T-helper 2 cell treated with Interferon-gamma antibody and Interleukin-4, amounts not matched to agents 5 μg/mL and 100 μg/mL, for 36 hours (primary cell): ENCODE results near the gene ENHO.
"Not testable (repeated sequence)": the region's sequence is repeated elsewhere in the genome, so short reads cannot be mapped to it uniquely, and the experiment has no call there.

Source experiments
- DNase-seq: peaks from one replicate; pipeline ENCODE4 v3.0.0; 2021; ENCODE audit warnings: low spot score
- H3K27ac Mint-ChIP-seq: one replicate; pipeline ENCODE4 v1.8.0; 2021; ENCODE audit warnings: mild to moderate bottlenecking, mixed read lengths
- H3K27me3 Mint-ChIP-seq: one replicate; pipeline ENCODE4 v1.8.0; 2021; ENCODE audit warnings: low read depth, mixed read lengths
- H3K36me3 Mint-ChIP-seq: one replicate; pipeline ENCODE4 v1.8.0; 2021; ENCODE audit warnings: low read depth, mixed read lengths
- H3K4me1 Mint-ChIP-seq: one replicate; pipeline ENCODE4 v1.8.0; 2021; ENCODE audit warnings: low read depth, mixed read lengths
- H3K4me3 Mint-ChIP-seq: one replicate; pipeline ENCODE4 v1.8.0; 2022; ENCODE audit warnings: mild to moderate bottlenecking, moderate library complexity, mixed read lengths
- H3K9me3 Mint-ChIP-seq: one replicate; pipeline ENCODE4 v1.8.0; 2021; ENCODE audit warnings: mixed read lengths

The ENHO gene

DNA sequence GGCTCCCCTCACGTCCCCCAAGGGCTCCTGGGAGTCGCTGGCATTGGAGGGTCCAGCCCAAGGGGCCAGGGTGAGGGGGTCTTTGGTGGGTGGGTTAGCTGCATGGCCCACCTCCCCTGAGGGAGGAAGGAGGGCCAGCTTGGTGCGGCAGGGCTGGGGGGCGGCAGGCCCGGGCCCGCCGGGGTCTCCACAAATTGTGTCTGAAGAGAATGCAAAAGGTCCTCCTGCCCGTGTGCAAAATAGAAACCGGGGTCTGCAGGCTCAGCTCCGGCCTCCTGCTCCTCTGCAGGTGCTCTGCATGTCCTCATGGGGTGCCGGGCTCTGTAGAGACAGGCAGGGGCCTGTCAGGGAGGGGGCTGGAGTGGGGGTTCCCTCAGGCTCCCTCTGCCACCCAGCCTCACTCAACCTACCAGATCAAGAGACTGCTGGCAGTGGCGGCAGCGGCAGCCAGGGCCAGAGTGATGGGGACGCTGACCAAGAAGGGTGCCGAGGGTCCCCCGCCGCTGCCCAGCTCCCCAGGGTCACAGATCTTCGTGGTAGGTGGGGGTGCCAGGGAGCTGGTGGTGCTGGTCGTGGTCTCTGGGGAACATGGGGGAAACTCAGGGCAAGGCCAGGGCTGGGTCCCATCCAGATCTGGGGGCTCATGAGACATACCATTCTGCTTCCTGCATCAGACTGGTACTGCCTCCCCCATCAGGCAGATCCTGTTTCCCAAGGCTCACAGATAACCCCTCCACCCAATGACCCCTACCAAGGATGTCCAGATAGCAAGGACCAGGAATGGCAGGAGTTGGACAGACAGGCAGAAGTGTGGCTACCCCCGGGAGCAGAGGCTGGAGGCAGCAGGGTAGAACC, 29.2 kb upstream of the ENHO start:
- no peaks in the 10 kb centered on the region for H3K36me3 Mint-ChIP-seq
- H3K9me3 Mint-ChIP-seq = no peaks in the 10 kb centered on the region
- H3K27me3 Mint-ChIP-seq = peaks cover 5% of the 10 kb centered on the region
- no peak overlapping the region for H3K4me3 Mint-ChIP-seq
- DNase-seq = no peak
- no peak overlapping the region for H3K27ac Mint-ChIP-seq
- H3K4me1 Mint-ChIP-seq = no peaks in the 10 kb centered on the region

DNA sequence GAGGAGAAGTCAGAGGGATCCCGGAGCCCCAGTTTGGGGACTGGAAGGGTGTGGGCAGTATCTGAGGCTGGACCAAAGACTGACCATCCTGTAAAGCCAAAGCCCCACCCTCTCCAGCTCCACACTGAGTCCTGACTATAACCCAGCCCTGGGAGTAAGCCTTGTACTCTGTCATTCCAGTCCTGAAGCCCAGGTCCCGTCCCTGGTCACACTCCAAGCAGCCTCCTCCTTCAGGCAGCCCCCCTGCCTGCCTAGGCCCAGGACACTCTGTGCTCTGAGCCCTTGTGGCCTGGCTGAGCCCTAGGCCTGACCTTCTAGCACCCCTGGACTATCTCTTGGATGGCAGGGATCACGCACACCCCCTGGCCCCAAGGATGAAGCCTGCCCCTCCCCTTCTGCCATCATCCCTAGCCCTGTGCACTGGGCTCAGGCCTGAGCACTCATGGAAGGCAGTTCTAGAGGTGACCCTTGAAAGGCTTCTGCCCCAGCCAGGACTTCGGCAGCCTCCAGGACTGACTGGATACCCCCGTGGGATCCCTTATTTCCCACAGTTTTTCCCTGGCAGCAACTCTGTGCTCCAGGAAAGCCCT, 28.0 kb upstream of the ENHO start:
- DNase-seq = no peak
- no peaks in the 10 kb centered on the region for H3K9me3 Mint-ChIP-seq
- no peak overlapping the region for H3K27ac Mint-ChIP-seq
- H3K27me3 Mint-ChIP-seq = peaks cover 6% of the 10 kb centered on the region
- H3K4me3 Mint-ChIP-seq = no peak overlapping the region
- H3K4me1 Mint-ChIP-seq = no peaks in the 10 kb centered on the region
- H3K36me3 Mint-ChIP-seq = no peaks in the 10 kb centered on the region

DNA sequence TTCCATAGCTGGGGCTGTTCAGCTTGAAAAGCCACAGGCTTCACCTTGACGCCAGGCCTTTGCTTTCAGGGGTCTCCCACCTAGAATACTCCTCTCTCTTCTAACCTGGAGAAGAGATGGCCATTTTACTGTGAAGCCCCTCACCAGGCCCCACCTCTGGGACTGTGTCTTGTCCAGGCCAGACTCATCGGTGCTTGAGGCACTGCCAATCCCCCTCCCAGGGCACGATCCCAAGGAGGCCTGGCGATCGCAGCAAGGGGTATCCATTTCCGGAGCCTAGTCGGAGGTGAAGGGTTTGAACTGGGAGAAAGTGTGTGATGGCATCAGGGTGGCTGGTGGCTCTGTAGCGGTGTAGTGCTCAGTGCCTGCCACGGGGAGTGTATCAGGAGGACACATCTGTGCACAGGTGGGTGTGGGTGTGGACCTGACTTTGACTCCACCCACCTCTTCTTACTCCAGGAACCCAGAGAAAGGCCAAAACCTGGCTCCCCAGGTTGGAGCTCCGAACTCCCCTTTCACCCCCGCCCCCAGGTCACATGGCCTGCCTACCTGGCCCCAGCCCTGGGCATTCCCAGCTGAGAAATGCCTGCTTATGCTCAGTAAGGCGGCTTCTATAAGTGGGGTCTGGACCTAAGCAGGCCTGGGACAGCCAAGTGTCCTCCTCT, 27.4 kb upstream of the ENHO start:
- Mint-ChIP-seq H3K9me3 (no peaks in the 10 kb centered on the region), H3K36me3 (no peaks in the 10 kb centered on the region), H3K4me1 (no peaks in the 10 kb centered on the region), H3K4me3 (no peak overlapping the region), H3K27me3 (peaks cover 8% of the 10 kb centered on the region), H3K27ac (no peak overlapping the region)
- no peak for DNase-seq

DNA sequence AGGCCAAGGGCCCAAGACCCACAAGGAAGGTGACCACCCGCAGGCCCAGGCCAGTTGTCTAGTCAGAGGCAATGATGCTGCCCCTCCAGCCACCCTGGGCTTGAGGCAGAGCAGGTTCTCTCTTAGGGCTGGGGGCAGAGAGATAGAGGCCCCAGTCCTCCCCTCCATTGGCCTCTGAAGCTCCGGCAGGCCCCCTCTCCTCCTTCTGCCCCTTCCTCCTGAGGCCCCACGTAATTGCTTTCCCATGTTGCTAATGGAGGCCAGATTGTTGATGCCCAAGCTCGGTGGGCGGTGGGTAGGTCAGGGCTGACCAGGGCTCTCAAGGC, 26.6 kb upstream of the ENHO start:
- no peaks in the 10 kb centered on the region for H3K4me1 Mint-ChIP-seq
- DNase-seq = no peak
- H3K9me3 Mint-ChIP-seq = no peaks in the 10 kb centered on the region
- H3K27me3 Mint-ChIP-seq = peaks cover 12% of the 10 kb centered on the region
- no peak overlapping the region for H3K27ac Mint-ChIP-seq
- no peak overlapping the region for H3K4me3 Mint-ChIP-seq
- no peaks in the 10 kb centered on the region for H3K36me3 Mint-ChIP-seq

DNA sequence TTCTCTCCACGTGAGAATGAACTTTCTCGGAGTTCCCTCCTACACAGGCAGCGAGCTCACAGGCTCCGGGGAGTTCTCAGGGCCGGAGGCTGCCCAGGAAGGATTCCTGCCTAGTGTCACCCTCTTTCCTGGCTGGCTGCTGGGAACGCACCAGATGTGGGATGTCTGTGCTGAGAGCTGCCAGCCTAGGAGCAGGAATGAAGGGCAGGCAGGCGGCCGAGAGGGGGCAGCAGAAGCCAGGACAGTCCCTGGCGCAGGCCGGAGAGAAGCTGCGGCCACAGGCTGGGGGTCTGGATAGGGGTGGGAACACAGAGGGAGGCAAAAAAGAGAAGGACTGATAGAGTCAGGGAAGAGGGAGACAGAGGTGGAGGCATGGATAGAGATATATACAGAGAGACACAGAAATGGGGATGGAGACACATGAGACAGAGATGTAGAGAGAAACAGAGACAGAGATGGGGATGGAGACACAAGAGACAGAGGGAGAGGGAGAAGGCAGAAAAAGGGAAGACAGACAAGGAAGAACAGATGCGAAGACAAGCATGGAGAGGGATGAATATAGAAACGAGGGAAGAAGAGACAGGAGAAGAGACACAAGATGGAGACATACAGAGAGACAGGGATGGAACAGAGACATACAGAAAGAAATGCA, 25.3 kb upstream of the ENHO start:
- Mint-ChIP-seq H3K27ac (no peak overlapping the region), H3K4me1 (no peaks in the 10 kb centered on the region), H3K9me3 (no peaks in the 10 kb centered on the region), H3K4me3 (no peak overlapping the region), H3K36me3 (no peaks in the 10 kb centered on the region), H3K27me3 (peaks cover 13% of the 10 kb centered on the region)
- no peak for DNase-seq

DNA sequence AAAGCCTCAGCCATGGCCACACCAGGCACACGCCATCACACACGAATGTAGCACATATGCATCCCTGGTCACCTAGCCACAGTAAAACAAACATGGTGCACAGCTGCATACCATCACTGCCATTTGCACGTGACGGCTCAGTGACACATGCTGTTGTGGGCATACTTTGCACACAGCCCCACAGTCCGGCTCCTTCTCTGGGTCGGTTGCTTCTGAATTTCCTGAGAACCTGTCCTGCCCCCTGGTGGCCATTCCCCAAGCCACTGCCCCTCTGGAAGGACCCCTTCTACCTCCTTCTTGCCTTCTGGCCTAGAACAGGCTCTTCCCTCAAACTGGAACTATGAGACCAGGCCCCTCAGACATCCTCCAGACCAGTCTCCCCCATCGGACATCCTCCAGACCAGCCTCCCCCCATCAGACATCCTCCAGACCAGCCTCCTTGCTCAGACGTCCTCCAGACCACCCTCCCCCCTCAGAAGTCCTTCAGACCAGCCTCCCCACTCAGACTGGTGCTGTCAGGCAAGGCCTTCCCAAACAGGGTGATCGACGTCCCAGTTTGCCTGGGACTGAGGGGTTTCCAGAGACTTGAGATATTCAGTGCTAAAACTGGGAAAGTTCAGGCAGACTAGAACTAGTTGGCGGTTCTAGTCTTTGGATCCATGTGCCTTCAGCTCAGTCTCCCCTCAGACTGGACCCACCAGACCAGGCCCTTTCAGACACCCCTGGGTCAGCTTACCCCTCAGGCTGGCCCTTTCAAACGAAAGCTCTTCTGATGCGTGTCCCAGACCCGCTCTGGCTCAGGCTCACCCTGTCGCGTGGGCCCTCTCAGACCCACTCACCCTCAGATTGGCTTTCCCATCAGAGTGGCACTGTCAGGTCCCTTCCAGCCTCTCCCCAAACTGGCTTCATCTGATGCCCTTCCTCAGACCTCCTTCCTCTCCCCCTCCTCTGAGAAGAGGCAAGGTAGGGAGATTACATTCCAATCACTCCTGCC, 24.3 kb upstream of the ENHO start:
- Mint-ChIP-seq H3K27me3 (peaks cover 13% of the 10 kb centered on the region), H3K4me3 (no peak overlapping the region), H3K36me3 (no peaks in the 10 kb centered on the region), H3K4me1 (no peaks in the 10 kb centered on the region), H3K27ac (no peak overlapping the region), H3K9me3 (no peaks in the 10 kb centered on the region)
- peak; percentile 39 for DNase-seq

DNA sequence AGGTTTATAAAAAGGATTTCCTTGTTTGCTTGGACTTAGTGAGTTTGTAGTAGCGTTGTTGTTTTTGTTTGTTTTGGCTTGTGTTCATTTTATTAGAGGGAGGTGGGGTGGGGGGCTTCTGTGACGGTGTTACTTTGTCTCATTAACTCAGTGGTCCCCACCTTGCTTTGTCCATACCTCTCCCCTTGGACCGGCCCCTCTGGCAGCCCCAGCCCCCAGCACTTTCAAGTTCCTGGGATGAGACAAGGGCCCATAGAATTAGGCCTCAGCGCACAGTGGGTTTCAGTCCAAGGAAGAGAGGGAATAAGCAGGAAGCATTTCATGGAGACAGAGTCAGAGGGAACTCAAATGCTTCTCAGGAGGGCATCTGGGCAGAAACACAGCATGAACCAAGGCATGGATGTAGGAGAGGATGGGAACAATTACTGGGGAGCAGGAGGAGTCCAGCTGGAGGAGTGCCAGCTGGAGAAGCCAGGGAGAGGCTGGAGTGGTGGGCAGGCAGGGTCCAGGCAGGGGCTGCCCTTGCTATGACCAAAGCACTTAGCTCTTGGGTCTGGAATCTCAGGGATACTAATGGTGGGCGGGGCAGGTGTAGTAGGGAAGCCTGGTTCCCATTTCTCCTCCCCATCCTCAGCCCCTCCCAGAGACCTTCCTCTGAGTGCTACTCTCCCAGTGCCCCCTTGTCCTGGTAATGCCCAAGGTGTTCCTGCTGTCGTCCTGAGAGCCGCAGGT, 23.5 kb upstream of the ENHO start:
- Mint-ChIP-seq H3K4me1 (no peaks in the 10 kb centered on the region), H3K36me3 (no peaks in the 10 kb centered on the region), H3K27ac (no peak overlapping the region), H3K27me3 (peaks cover 13% of the 10 kb centered on the region), H3K4me3 (no peak overlapping the region), H3K9me3 (no peaks in the 10 kb centered on the region)
- DNase-seq = no peak

DNA sequence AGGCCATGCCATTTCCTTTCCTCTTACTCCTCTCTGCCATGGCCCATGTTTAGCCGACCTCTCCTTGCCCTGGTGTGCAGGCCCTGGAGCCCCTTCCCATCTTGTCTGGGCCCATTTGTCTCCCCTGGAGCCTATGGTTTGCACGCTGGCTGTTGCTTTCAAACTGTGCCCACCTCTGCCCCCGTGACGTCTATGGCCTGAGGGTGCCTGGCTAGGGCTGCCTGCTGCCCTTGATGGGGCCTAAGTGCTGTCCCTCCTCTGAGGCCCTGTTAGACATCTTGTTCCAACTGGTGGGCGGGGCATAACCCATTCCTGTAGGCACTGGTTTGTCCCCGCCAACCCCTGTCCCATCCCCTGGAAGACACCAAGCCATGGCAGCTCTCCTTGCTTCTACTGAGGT, 22.7 kb upstream of the ENHO start:
- H3K9me3 Mint-ChIP-seq = no peaks in the 10 kb centered on the region
- H3K36me3 Mint-ChIP-seq = no peaks in the 10 kb centered on the region
- H3K4me3 Mint-ChIP-seq = no peak overlapping the region
- no peak for DNase-seq
- H3K4me1 Mint-ChIP-seq = no peaks in the 10 kb centered on the region
- no peak overlapping the region for H3K27ac Mint-ChIP-seq
- peaks cover 13% of the 10 kb centered on the region for H3K27me3 Mint-ChIP-seq

DNA sequence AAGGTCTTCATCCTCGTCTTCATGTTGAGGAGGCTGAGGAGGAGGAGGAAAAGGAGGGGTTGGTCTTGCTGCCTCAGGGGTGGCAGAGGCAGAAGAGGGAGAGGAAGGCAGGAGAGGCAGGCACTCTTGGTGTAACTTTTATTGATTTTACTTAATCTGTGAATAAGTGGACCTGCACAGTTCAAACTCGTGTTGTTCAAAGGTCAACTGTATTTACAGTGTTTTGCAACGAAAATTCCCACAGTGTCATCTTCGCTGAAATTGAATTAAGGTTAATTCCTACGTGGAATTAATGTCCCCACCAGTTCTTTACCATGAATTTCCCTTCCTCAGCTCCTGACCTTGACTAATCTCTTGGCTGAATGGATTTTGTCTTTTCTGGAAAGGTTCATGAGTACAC, 21.2 kb upstream of the ENHO start:
- H3K27me3 Mint-ChIP-seq = peaks cover 13% of the 10 kb centered on the region
- no peak overlapping the region for H3K27ac Mint-ChIP-seq
- no peaks in the 10 kb centered on the region for H3K9me3 Mint-ChIP-seq
- no peaks in the 10 kb centered on the region for H3K4me1 Mint-ChIP-seq
- H3K4me3 Mint-ChIP-seq = no peak overlapping the region
- no peak for DNase-seq
- H3K36me3 Mint-ChIP-seq = no peaks in the 10 kb centered on the region

DNA sequence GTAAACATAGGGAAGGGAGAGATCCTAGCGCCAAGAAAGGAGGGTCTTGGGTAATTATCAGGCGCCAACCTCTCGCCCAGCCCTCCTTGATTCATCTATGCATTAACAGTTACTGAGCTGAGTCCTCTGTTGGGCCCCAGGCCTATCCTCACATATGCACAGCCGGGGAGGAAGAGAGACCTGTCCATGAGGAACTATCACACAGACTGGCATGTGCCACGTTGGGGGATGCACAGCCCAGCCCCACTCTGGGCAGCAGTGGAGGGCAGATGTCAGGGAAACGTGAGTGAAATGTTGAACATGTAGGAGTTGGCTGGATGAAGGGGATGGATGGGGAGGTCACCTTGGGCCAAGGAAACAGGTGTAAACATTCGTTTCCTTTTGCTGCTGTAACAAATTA, 18.8 kb upstream of the ENHO start:
- peaks cover 12% of the 10 kb centered on the region for H3K27me3 Mint-ChIP-seq
- no peak for DNase-seq
- H3K9me3 Mint-ChIP-seq = no peaks in the 10 kb centered on the region
- H3K4me1 Mint-ChIP-seq = no peaks in the 10 kb centered on the region
- H3K27ac Mint-ChIP-seq = no peak overlapping the region
- no peak overlapping the region for H3K4me3 Mint-ChIP-seq
- no peaks in the 10 kb centered on the region for H3K36me3 Mint-ChIP-seq

DNA sequence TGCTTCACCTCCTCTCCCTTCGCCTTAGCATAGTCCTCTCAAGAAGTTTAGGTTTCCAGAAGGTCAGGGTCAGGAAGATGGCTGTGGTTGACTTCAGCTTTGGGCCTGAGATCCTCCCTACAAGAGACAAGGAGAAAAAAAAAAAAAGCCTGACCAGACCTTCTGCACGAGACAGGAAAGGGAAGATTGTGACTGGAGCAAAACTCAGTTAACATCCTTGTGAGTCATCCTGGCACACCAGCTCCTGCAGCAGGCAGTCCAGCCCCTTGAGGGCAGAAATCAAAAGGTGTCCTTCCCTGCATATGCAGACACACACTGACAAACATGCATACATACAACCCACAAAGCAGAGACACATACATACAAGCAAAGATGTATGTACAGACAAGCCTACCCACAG, 18.0 kb upstream of the ENHO start:
- H3K36me3 Mint-ChIP-seq = no peaks in the 10 kb centered on the region
- DNase-seq = no peak
- no peak overlapping the region for H3K27ac Mint-ChIP-seq
- H3K4me1 Mint-ChIP-seq = no peaks in the 10 kb centered on the region
- no peak overlapping the region for H3K4me3 Mint-ChIP-seq
- no peaks in the 10 kb centered on the region for H3K9me3 Mint-ChIP-seq
- H3K27me3 Mint-ChIP-seq = peaks cover 15% of the 10 kb centered on the region

DNA sequence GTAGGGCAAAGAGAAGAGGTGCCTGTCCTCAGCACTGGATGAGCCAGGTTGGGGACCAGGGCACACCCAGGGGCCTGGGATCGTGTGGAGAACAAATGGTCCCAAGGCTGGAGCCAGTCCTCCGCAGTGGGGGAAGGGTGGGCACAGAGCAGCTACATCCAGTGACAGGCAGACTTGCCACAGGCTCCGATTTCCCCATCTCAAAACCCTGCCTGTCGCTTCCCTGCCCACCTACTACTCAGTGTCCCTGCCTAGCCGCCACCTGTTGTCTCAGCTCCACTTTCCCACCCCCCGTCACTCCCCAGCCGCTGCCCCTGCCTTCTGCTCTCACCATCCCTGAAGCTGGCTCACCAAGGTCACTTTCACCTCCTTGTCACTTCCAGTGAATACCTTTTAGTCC, 13.9 kb upstream of the ENHO start:
- DNase-seq = no peak
- Mint-ChIP-seq H3K4me1 (no peaks in the 10 kb centered on the region), H3K27me3 (peaks cover 21% of the 10 kb centered on the region), H3K4me3 (no peak overlapping the region), H3K27ac (no peak overlapping the region), H3K36me3 (no peaks in the 10 kb centered on the region), H3K9me3 (no peaks in the 10 kb centered on the region)

DNA sequence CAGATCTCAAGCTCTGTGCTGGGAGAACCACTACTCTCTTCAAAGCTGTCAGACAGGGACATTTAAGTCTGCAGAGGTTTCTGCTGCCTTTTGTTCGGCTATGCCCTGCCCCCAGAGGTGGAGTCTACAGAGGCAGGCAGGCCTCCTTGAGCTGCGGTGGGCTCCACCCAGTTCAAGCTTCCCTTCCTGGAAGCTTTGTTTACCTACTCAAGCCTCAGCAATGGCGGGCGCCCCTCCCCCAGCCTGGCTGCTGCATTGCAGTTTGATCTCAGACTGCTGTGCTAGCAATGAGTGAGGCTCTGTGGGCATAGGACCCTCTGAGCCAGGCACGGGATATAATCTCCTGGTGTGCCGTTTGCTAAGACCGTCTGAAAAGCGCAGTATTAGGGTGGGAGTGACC, 9.3 kb upstream of the ENHO start:
- not testable (repeated sequence) for H3K9me3 Mint-ChIP-seq, H3K27ac Mint-ChIP-seq, H3K4me3 Mint-ChIP-seq, H3K4me1 Mint-ChIP-seq, H3K36me3 Mint-ChIP-seq, DNase-seq
- peaks cover 52% of the 10 kb centered on the region for H3K27me3 Mint-ChIP-seq
